Measurements from ENCODE around the gene ARHGAP31. TPM values are rescaled to one million over a fixed set of nuclear protein-coding genes. Genes with fewer than 3 reads are reported as not detected.

Gene ARHGAP31
- total RNA-seq, 4 donors from 2014 or later = 21.8 to 48.7 (median 22.9) TPM

DNA sequence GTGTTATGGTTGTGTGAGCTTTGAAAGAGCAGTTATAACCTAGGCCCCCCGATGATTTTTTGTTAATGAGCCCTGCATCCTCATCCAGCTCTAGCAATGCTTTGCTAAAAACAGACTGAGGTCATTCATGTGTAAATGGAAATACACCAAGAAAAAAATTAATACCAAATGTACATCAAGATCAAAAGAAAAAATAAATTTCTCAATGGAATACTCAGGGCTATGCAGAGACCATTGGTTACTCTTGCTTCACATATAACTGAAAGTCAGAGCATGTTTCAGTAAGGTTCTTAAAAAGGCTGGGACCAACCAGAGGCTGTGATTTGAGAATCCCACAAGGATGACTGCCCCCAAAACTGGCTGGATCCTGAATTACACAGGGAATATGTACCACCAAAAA, 48.0 kb downstream of the ARHGAP31 start:
- no peak for TF ChIP-seq POLR2A (IDR thresholded peaks at IDR 0.05)
- TF ChIP-seq, protein P1, sequence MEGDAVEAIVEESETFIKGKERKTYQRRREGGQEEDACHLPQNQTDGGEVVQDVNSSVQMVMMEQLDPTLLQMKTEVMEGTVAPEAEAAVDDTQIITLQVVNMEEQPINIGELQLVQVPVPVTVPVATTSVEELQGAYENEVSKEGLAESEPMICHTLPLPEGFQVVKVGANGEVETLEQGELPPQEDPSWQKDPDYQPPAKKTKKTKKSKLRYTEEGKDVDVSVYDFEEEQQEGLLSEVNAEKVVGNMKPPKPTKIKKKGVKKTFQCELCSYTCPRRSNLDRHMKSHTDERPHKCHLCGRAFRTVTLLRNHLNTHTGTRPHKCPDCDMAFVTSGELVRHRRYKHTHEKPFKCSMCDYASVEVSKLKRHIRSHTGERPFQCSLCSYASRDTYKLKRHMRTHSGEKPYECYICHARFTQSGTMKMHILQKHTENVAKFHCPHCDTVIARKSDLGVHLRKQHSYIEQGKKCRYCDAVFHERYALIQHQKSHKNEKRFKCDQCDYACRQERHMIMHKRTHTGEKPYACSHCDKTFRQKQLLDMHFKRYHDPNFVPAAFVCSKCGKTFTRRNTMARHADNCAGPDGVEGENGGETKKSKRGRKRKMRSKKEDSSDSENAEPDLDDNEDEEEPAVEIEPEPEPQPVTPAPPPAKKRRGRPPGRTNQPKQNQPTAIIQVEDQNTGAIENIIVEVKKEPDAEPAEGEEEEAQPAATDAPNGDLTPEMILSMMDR (IDR thresholded peaks at IDR 0.05) = no peak
- intact Hi-C loops (cut with DNase I; ENCODE audit: low total_unique reads) = no loop called here
- no peak overlapping the region for H3K4me3 ChIP-seq (ENCODE audit: low read depth, poor library complexity, severe bottlenecking)
- no peak for DNase-seq (ENCODE audit: low spot score in 2 of 2)
- WGBS, 2 donors = 62 to 68% methylated on average over 1 of the region's 1 CpG

DNA sequence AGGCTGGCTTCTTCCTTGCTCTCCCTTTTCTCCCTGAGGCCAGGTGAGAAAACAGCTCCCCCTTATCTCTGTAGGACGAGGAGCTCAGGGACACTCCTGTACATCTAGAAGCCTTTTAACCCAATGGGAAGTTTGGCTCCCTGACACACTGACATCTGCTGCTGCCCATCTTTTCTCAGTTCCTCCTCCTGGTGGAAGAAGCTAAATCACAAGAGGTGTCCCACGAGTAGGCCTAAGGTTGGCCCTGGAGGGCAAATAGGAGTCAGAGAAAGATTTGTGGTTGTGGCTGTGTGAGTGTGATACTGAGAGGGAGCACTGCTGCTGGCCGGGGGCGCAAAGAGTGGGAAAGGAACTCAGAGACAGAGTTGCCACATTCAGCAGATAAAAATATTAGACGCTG, 49.5 kb downstream of the ARHGAP31 start:
- WGBS, 2 donors = 78 to 86% methylated on average over 5 of the region's 5 CpGs
- H3K4me3 ChIP-seq (ENCODE audit: low read depth, poor library complexity, severe bottlenecking) = no peak overlapping the region
- intact Hi-C loops (cut with DNase I; ENCODE audit: low total_unique reads) = no loop called here
- TF ChIP-seq, protein P1 (IDR thresholded peaks at IDR 0.05) = no peak
- TF ChIP-seq POLR2A (IDR thresholded peaks at IDR 0.05) = no peak
- DNase-seq (ENCODE audit: low spot score in 2 of 2) = no peak

DNA sequence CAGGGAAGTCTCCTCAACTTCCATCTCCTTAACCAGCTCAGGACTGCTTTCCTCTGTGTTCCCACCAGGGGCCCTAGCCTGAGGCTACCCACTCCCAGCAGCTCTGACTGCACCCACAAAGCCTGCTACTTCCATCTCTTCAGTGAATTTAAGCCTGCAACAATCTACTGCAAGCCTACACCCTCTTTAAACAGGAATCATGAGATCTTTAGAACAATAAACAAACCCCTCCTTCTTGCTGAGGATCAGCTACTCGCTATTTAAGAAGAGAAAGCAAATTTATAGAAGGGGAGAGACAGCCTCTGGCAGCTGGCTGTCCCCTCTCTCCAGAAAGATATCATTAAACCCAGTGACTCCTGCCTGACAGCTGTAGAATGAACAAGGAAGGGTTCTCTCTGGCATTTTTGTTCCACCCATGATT, 51.9 kb downstream of the ARHGAP31 start:
- TF ChIP-seq POLR2A (IDR thresholded peaks at IDR 0.05) = no peak
- TF ChIP-seq, protein P1 (IDR thresholded peaks at IDR 0.05) = no peak
- no peak overlapping the region for H3K4me3 ChIP-seq (ENCODE audit: low read depth, poor library complexity, severe bottlenecking)
- intact Hi-C loops (cut with DNase I; ENCODE audit: low total_unique reads) = no loop called here
- 75 to 77% methylated on average over 1 of the region's 1 CpG for WGBS, 2 donors
- no peak for DNase-seq (ENCODE audit: low spot score in 2 of 2)

DNA sequence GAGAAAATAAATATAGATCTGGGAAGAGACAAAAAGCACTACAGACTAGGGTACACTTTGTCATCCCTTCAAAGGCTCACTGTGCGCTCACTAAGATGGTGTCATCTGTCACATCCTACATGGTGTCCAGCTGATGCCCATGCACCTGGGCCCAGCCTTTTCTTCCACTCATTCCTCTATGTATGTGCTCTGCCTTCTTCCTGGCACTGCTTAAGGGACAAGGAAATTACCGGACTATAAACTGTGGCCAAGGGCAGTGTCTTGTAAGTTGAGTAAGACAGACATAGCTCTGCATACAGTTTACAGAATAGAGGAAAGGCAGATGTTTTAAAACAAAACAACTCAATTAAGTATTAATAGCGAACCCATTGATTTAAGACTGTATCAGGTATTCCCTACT, 52.9 kb downstream of the ARHGAP31 start:
- intact Hi-C loops (cut with DNase I; ENCODE audit: low total_unique reads) = no loop called here
- DNase-seq (ENCODE audit: low spot score in 2 of 2) = no peak
- TF ChIP-seq POLR2A (IDR thresholded peaks at IDR 0.05) = no peak
- TF ChIP-seq, protein P1 (IDR thresholded peaks at IDR 0.05) = no peak
- 85 to 96% methylated on average over 3 of the region's 3 CpGs for WGBS, 2 donors
- no peak overlapping the region for H3K4me3 ChIP-seq (ENCODE audit: low read depth, poor library complexity, severe bottlenecking)

DNA sequence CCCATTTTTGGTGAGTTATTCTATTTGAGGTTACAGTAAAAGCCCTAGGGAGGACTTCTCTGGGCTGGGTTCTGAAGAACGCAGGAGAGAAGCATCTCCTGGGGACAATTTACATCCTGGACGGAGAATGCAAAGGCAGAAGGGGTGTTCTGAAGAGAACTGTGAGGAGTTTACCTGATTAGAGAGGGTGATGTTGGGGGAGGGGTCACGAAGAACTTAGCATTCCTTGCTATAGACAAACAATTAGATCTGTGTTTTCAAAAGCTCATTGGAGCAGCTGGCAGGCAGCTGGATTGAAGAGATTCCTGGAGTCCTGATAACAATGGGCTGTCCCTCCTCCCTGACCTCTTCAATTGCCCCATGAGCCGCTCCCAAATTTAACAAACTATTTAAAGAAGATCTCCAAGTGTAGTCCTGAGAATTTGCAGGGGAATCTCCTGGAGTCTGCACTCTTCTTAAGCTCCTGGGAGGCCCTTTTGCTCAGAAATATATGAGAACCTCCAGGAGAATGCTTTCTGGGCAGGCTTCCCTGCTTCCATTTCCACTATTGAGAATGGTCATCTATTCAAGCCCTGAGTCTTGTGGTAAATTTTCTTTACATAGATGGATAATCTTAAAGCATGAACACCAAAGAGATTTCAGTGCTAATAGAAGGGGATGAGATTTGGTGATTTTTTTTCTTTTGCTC, 55.3 kb downstream of the ARHGAP31 start:
- DNase-seq (ENCODE audit: low spot score in 2 of 2) = no peak
- no peak overlapping the region for H3K4me3 ChIP-seq (ENCODE audit: low read depth, poor library complexity, severe bottlenecking)
- no peak for TF ChIP-seq POLR2A (IDR thresholded peaks at IDR 0.05)
- TF ChIP-seq, protein P1 (IDR thresholded peaks at IDR 0.05) = no peak
- 69 to 76% methylated on average over 4 of the region's 4 CpGs for WGBS, 2 donors
- intact Hi-C loops (cut with DNase I; ENCODE audit: low total_unique reads) = no loop called here

DNA sequence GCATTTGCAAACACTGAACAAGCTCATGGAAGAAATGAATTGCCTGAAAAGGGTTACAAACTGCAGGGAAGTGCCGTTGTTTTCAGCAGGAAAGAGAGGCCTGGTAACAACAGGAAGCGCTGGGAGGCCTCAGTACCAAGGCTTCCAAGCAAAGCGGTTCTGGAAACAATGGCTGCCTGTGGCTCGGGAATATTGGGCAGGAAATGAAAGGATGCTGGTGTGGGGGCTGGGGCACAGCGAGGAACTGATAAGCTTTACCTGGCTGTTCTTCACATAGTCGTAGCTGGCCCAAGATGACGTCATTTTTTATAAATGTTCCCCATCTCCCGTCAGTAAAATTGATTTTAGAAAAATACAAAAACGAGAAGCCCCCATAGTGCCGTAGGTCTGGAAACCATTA, 55.9 kb downstream of the ARHGAP31 start:
- TF ChIP-seq, protein P1 (IDR thresholded peaks at IDR 0.05) = no peak
- TF ChIP-seq POLR2A (IDR thresholded peaks at IDR 0.05) = no peak
- no peak overlapping the region for H3K4me3 ChIP-seq (ENCODE audit: low read depth, poor library complexity, severe bottlenecking)
- intact Hi-C loops (cut with DNase I; ENCODE audit: low total_unique reads) = no loop called here
- WGBS, 2 donors = 64% methylated on average over 10 of the region's 10 CpGs
- DNase-seq (ENCODE audit: low spot score in 2 of 2) = no peak
